MCF 10A (cell line): ENCODE data around the gene KCMF1. TPM values are rescaled to one million over a fixed set of nuclear protein-coding genes. Genes with fewer than 3 reads are reported as not detected.

ENCODE experiments used
- BruUV-seq: library from RNA; stranded (reverse); fragments of 400-500 nt; replicated peaks from 2 replicates; lab custom pipeline; 2021; lab: Mats Ljungman, UMichigan
- CTCF ChIA-PET: fragments of 300-600 bp; sonication (Branson Sonifier 250); formaldehyde crosslinking; extraction: SDS; loops from one replicate; lab custom pipeline; 2021; ENCODE audit warnings: antibody characterized with exemption, inconsistent platforms; lab: Yijun Ruan, JAX
- POLR2A ChIA-PET: fragments of 300-600, 350-650 bp; sonication (Branson Sonifier 250); formaldehyde crosslinking; extraction: SDS; loops from one replicate; lab custom pipeline; 2020; ENCODE audit warnings: antibody characterized with exemption, inconsistent platforms; lab: Yijun Ruan, JAX
- DNase-seq: peaks from one replicate; pipeline ENCODE4 v3.0.0-alpha.2; 2018; ENCODE audit not compliant: unreplicated experiment
- H3K27ac Mint-ChIP-seq: one replicate; pipeline ENCODE4 v1.8.0; 2022; ENCODE audit warnings: mild to moderate bottlenecking, low read depth, mixed read lengths; ENCODE audit not compliant: unreplicated experiment
- H3K27me3 Mint-ChIP-seq: one replicate; pipeline ENCODE4 v1.8.0; 2022; ENCODE audit warnings: mixed read lengths; ENCODE audit not compliant: insufficient read depth, unreplicated experiment
- H3K36me3 Mint-ChIP-seq: one replicate; pipeline ENCODE4 v1.8.0; 2022; ENCODE audit warnings: mild to moderate bottlenecking, moderate library complexity, mixed read lengths; ENCODE audit not compliant: insufficient read depth, unreplicated experiment
- H3K4me1 Mint-ChIP-seq: one replicate; pipeline ENCODE4 v1.8.0; 2022; ENCODE audit warnings: mixed read lengths; ENCODE audit not compliant: insufficient read depth, unreplicated experiment
- H3K4me3 Mint-ChIP-seq: one replicate; pipeline ENCODE4 v1.8.0; 2022; ENCODE audit warnings: mild to moderate bottlenecking, moderate library complexity, mixed read lengths; ENCODE audit not compliant: unreplicated experiment
- H3K9me3 Mint-ChIP-seq: one replicate; pipeline ENCODE4 v1.8.0; 2022; ENCODE audit warnings: mixed read lengths; ENCODE audit not compliant: unreplicated experiment
- CTCF ChIP-seq: fragments of 200-600 bp; IDR thresholded peaks from one replicate; pipeline ENCODE4 v1.8.0; 2022; ENCODE audit warnings: antibody characterized with exemption, mild to moderate bottlenecking; ENCODE audit not compliant: unreplicated experiment
- intact Hi-C: fragments of 100-400 bp; cut with micrococcal nuclease; formaldehyde crosslinking; loops from 2 replicates; pipeline ENCODE4 v1.14.1; 2022
- total RNA-seq: library from RNA; stranded (reverse); gene quantifications from 2 replicates; pipeline ENCODE4 v1.2.3, GENCODE V29; 2022

Gene KCMF1
- total RNA-seq, 1 experiment from 2014 or later, result 170 TPM

GRCh38 chr2:85083092-85083491 lies 112.1 kb downstream of the KCMF1 start:
- H3K9me3 Mint-ChIP-seq, result peaks cover 7% of the 10 kb centered on the region
- DNase-seq, result no peak
- POLR2A ChIA-PET, result no interaction called here
- no peaks in the 10 kb centered on the region for H3K36me3 Mint-ChIP-seq
- no peak overlapping the region for H3K27ac Mint-ChIP-seq
- BruUV-seq, result no TSS peak
- no peak overlapping the region for H3K4me3 Mint-ChIP-seq
- CTCF ChIA-PET, result interaction anchor here (2.0 kb wide), 1 partner anchor 17 kb away, joined by 6 read pairs; no protein-coding TSS in a partner anchor
- intact Hi-C loops, result loop anchor here (10.0 kb wide), 1 partner anchor 132 kb away; no protein-coding TSS in a partner anchor
- H3K27me3 Mint-ChIP-seq, result peaks cover 12% of the 10 kb centered on the region
- H3K4me1 Mint-ChIP-seq, result no peaks in the 10 kb centered on the region
- no peak for TF ChIP-seq CTCF

- Mint-ChIP-seq H3K27me3 (peaks cover 12% of the 10 kb centered on the region), H3K4me1 (no peaks in the 10 kb centered on the region), H3K27ac (no peak overlapping the region), H3K36me3 (no peaks in the 10 kb centered on the region), H3K4me3 (no peak overlapping the region), H3K9me3 (peaks cover 7% of the 10 kb centered on the region)
- no peak for DNase-seq
- CTCF ChIA-PET, result interaction anchor here (1.0 kb wide), 1 partner anchor 19 kb away, joined by 4 read pairs; no protein-coding TSS in a partner anchor
- intact Hi-C loops, result loop anchor here (10.0 kb wide), 1 partner anchor 129 kb away; no protein-coding TSS in a partner anchor
- BruUV-seq, result no TSS peak
- TF ChIP-seq CTCF, result no peak
- POLR2A ChIA-PET, result interaction anchor here (1.2 kb wide), 1 partner anchor 19 kb away, joined by 3 read pairs; no protein-coding TSS in a partner anchor
These were observed 114.6 kb downstream of the KCMF1 start for GRCh38 chr2:85085563-85085962.

GRCh38 chr2:85087541-85087940 lies 116.6 kb downstream of the KCMF1 start:
- Mint-ChIP-seq H3K9me3 (no peaks in the 10 kb centered on the region), H3K4me1 (no peaks in the 10 kb centered on the region), H3K27ac (no peak overlapping the region), H3K4me3 (no peak overlapping the region), H3K36me3 (peaks cover 5% of the 10 kb centered on the region), H3K27me3 (peaks cover 10% of the 10 kb centered on the region)
- BruUV-seq, result no TSS peak
- ChIA-PET CTCF (interaction anchor here (0.7 to 1.1 kb wide), 2 partner anchors 45 to 99 kb away, joined by 3 to 4 read pairs; no protein-coding TSS in a partner anchor), POLR2A (no interaction called here)
- intact Hi-C loops, result loop anchor here (10.0 kb wide), 1 partner anchor 127 kb away; no protein-coding TSS in a partner anchor
- TF ChIP-seq CTCF, result no peak
- DNase-seq, result no peak

GRCh38 chr2:85088921-85089320 lies 118.0 kb downstream of the KCMF1 start:
- intact Hi-C loops, result loop anchor here (10.0 kb wide), 1 partner anchor 126 kb away; no protein-coding TSS in a partner anchor
- DNase-seq, result no peak
- Mint-ChIP-seq H3K36me3 (peaks cover 5% of the 10 kb centered on the region), H3K27ac (no peak overlapping the region), H3K4me3 (no peak overlapping the region), H3K27me3 (no peaks in the 10 kb centered on the region), H3K9me3 (no peaks in the 10 kb centered on the region), H3K4me1 (no peaks in the 10 kb centered on the region)
- POLR2A ChIA-PET, result no interaction called here
- TF ChIP-seq CTCF, result no peak
- BruUV-seq, result no TSS peak
- CTCF ChIA-PET, result interaction anchor here (1.1 kb wide), 2 partner anchors 22 to 43 kb away, joined by 3 read pairs; no protein-coding TSS in a partner anchor
